Vagina (tissue), 2 donors: Measurements from ENCODE around the gene CLEC4G. TPM values are rescaled to one million over a fixed set of nuclear protein-coding genes. Genes with fewer than 3 reads are reported as not detected.

Experiments used
- DNase-seq, 2 donors: peaks; one replicate each; pipeline ENCODE4 v3.0.0-alpha.2; 2017; ENCODE audit errors: extremely low spot score in 2 of 2
- H3K27ac ChIP-seq: fragments of 200-600 bp; sonication (generic); one replicate; pipeline ENCODE4 v1.5.1; 2019
- H3K27me3 ChIP-seq: fragments of 200-600 bp; sonication (generic); one replicate; pipeline ENCODE4 v1.5.1; 2019
- H3K36me3 ChIP-seq, 2 donors: fragments of 200-600 bp; sonication (generic); one replicate each; pipeline ENCODE4 v1.5.1; 2017 to 2019
- H3K4me1 ChIP-seq: fragments of 200-600 bp; sonication (generic); one replicate; pipeline ENCODE4 v1.5.1; 2019
- H3K4me3 ChIP-seq, 2 donors: fragments of 200-600 bp; sonication (generic); 1 replicate in 1 of 2; 2 replicates in 1 of 2; pipeline ENCODE4 v1.5.1; 2016 to 2019
- H3K9me3 ChIP-seq: fragments of 200-600 bp; sonication (generic); one replicate; pipeline ENCODE4 v1.5.1; 2019
- CTCF ChIP-seq, 3 experiments: fragments of 450-650 bp in 2 of 3; fragments of 200-600 bp in 1 of 3; sonication (generic) in 1 of 3; IDR thresholded peaks; one replicate each; pipeline ENCODE4 v1.5.1; 2017 to 2019; ENCODE audit warnings: antibody characterized with exemption in 3 of 3, mild to moderate bottlenecking in 2 of 3, moderate library complexity in 2 of 3
- POLR2A ChIP-seq, 2 donors: fragments of 450-650 bp; IDR thresholded peaks; one replicate each; pipeline ENCODE4 v1.6.1; 2017; ENCODE audit warnings: antibody characterized with exemption in 2 of 2, mild to moderate bottlenecking in 2 of 2, moderate library complexity in 2 of 2
- POLR2AphosphoS5 ChIP-seq, 2 donors: sonication (generic); formaldehyde crosslinking; IDR thresholded peaks; one replicate each; pipeline ENCODE4 v1.9.0; 2017; ENCODE audit warnings: antibody characterized with exemption in 2 of 2, mild to moderate bottlenecking in 2 of 2, low read depth in 1 of 2; ENCODE audit not compliant: insufficient read depth in 1 of 2
- intact Hi-C: fragments of 100-400 bp; cut with DNase I; formaldehyde crosslinking; loops from one replicate; pipeline ENCODE4 v1.15.1; 2023
- total RNA-seq: library from RNA; depleted of rRNA; stranded (reverse); fragments of >200 nt; gene quantifications from one replicate; pipeline ENCODE4 v1.2.3, GENCODE V29; 2016

Gene CLEC4G, protein sequence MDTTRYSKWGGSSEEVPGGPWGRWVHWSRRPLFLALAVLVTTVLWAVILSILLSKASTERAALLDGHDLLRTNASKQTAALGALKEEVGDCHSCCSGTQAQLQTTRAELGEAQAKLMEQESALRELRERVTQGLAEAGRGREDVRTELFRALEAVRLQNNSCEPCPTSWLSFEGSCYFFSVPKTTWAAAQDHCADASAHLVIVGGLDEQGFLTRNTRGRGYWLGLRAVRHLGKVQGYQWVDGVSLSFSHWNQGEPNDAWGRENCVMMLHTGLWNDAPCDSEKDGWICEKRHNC
- total RNA-seq: 0.98 TPM

- no peak for DNase-seq
- no peak for TF ChIP-seq CTCF (IDR thresholded peaks at IDR 0.05)
- no peak for TF ChIP-seq POLR2A (IDR thresholded peaks at IDR 0.05)
- TF ChIP-seq POLR2AphosphoS5 (IDR thresholded peaks at IDR 0.05; ENCODE audit: insufficient read depth in 1 of 2, low read depth in 1 of 2): no peak
- intact Hi-C loops: no loop called here
- H3K9me3 ChIP-seq: no peaks in the 10 kb centered on the region
- no peaks in the 10 kb centered on the region for H3K4me1 ChIP-seq
- no peaks in the 10 kb centered on the region for H3K36me3 ChIP-seq
- peaks cover 7% of the 10 kb centered on the region for H3K27me3 ChIP-seq
- no peak within 1 kb of the TSS for H3K27ac ChIP-seq
- H3K4me3 ChIP-seq: no peak within 1 kb of the TSS
Observed at GRCh38 chr19:7732045-7732444, at the start of gene CLEC4G. CLEC4G (minus strand) TSS chr19:7732110; CDS start chr19:7732102, 8 bp downstream.

GRCh38 chr19:7781157-7781556, 49.2 kb upstream of the CLEC4G start:
- no peak overlapping the region for H3K27ac ChIP-seq
- no peak for DNase-seq
- H3K4me1 ChIP-seq: no peaks in the 10 kb centered on the region
- no peaks in the 10 kb centered on the region for H3K9me3 ChIP-seq
- H3K4me3 ChIP-seq: no peak overlapping the region
- intact Hi-C loops: no loop called here
- no peaks in the 10 kb centered on the region for H3K36me3 ChIP-seq
- TF ChIP-seq POLR2AphosphoS5 (IDR thresholded peaks at IDR 0.05; ENCODE audit: insufficient read depth in 1 of 2, low read depth in 1 of 2) (no peak), POLR2A (IDR thresholded peaks at IDR 0.05) (no peak), CTCF (IDR thresholded peaks at IDR 0.05) (no peak)
- H3K27me3 ChIP-seq: no peaks in the 10 kb centered on the region

DNA sequence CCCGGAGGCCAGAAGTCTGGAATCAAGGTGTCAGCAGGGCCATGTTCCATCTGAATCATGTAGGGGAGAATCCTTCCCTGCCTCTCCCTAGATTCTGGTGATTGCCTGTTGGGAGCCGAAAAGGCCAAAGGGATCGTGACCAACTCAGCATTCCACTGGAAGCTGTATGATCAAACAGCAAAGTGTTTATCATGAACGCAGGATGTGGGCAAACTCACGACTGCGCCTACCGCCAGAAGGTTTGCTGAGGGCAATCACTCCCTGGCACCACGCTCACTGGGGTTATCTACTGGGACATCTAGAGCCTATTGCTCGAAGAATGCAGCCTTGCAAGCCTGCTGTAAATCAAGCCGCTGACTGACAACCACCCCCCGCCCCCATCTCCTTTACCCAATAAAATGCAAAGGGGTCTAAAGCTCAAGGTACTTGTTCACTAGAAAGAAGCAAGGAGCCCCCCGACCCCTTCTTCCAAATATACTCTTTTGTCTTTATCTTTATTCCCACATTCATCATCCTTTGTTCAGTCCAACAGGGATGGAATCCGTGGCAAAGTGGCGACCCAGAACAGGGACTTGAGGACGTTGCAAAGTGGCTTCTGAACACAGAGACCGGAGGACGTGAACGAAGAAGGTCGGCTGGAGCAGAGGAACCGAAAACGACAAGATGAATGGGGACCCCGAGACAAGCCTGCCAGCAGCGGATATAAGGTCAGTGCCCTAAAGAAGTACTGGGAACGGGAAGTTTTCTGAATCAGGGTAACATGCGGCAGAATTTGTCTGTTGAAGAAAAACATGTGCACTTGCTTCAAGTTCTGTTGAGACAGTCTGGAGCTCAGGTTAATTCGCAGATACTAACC, 47.9 kb upstream of the CLEC4G start:
- H3K4me3 ChIP-seq: no peak overlapping the region
- intact Hi-C loops: no loop called here
- H3K36me3 ChIP-seq: no peaks in the 10 kb centered on the region
- no peaks in the 10 kb centered on the region for H3K27me3 ChIP-seq
- H3K4me1 ChIP-seq: no peaks in the 10 kb centered on the region
- TF ChIP-seq POLR2A (IDR thresholded peaks at IDR 0.05) (no peak), POLR2AphosphoS5 (IDR thresholded peaks at IDR 0.05; ENCODE audit: insufficient read depth in 1 of 2, low read depth in 1 of 2) (no peak)
- no peak overlapping the region for H3K27ac ChIP-seq
- DNase-seq: no peak
- H3K9me3 ChIP-seq: no peaks in the 10 kb centered on the region

- H3K9me3 ChIP-seq: no peaks in the 10 kb centered on the region
- H3K4me3 ChIP-seq: no peak overlapping the region
- H3K27ac ChIP-seq: no peak overlapping the region
- no peaks in the 10 kb centered on the region for H3K36me3 ChIP-seq
- TF ChIP-seq POLR2AphosphoS5 (IDR thresholded peaks at IDR 0.05; ENCODE audit: insufficient read depth in 1 of 2, low read depth in 1 of 2) (no peak), CTCF (IDR thresholded peaks at IDR 0.05) (no peak), POLR2A (IDR thresholded peaks at IDR 0.05) (no peak)
- peaks cover 7% of the 10 kb centered on the region for H3K4me1 ChIP-seq
- H3K27me3 ChIP-seq: no peaks in the 10 kb centered on the region
- intact Hi-C loops: no loop called here
- no peak for DNase-seq
Observed at GRCh38 chr19:7778081-7778480, 46.2 kb upstream of the CLEC4G start.

DNA sequence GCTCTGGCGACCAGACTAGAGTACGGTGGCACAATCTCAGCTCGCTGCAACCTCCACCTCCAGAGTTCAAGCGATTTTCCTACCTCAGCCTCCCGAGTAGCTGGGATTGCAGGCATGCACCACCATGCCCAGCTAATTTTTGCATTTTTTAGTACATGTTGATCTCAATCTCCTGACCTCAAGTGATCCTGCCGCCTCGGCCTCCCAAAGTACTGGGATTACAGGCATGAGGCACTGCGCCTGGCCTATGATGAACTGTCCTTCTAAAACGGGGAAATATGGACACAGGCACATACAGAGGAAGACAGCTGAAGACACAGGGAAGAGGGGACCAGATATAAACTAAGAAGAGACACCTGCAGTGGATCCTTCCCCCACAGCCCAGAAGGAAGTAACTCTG, 43.9 kb upstream of the CLEC4G start:
- no peaks in the 10 kb centered on the region for H3K9me3 ChIP-seq
- no peak for TF ChIP-seq CTCF (IDR thresholded peaks at IDR 0.05)
- no peak for TF ChIP-seq POLR2A (IDR thresholded peaks at IDR 0.05)
- no peak for TF ChIP-seq POLR2AphosphoS5 (IDR thresholded peaks at IDR 0.05; ENCODE audit: insufficient read depth in 1 of 2, low read depth in 1 of 2)
- intact Hi-C loops: no loop called here
- no peaks in the 10 kb centered on the region for H3K36me3 ChIP-seq
- no peak overlapping the region for H3K4me3 ChIP-seq
- no peaks in the 10 kb centered on the region for H3K27me3 ChIP-seq
- no peak overlapping the region for H3K27ac ChIP-seq
- peaks cover 11% of the 10 kb centered on the region for H3K4me1 ChIP-seq
- no peak for DNase-seq
